Measurements from ENCODE around the gene ZNF689. TPM values are rescaled to one million over a fixed set of nuclear protein-coding genes. Genes with fewer than 3 reads are reported as not detected.

ZNF689 gene
- total and polyA plus RNA-seq, 2 of the 13 experiments (the other 11 are each of a cell fraction or from before 2014, with no cell fraction given), result 9.7 to 19.5 TPM

DNA sequence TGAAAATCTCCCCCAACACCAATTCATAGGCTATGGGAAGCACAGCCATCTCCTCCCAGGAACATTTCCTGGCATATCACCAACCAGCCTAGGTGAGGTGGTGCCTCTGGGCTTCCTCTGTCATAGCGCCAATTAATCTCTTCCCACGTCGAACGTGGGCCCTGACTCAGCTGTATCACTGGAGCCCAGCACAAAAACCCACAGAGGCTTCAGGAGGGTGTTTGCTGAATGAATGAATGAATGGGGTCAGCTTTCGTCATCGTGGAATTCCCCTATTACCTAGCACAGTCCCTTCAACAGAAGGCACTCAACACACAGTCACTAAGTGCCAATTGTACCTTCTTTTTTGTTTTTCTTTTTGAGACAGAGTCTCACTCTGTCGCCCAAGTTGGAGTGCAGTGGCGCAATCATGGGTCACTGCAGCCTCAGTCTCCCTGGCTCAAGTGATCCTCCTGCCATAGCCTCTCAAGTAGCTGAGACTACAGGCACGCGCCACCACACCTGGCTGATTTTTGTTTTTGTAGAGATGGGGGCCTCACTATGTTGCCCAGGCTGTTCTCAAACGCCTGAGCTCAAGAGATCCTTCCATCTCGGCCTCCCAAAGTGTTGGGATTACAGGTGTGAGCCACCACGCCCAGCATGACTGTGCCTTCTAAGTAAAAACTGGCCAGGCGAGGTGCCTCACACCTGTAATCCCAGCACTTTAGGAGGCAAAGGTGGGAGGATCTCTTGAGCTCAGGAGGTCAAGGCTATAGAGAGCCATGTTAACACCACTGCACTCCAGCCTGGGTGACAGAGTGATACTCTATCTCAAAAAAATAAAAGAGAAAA lies 42.8 kb downstream of the ZNF689 start (continued):
- TF ChIP-seq PAWR (CRISPR knock-in tag; IDR thresholded peaks at IDR 0.05; ENCODE audit: borderline replicate concordance) (no peak), HNRNPUL1 (IDR thresholded peaks at IDR 0.05; ENCODE audit: low read depth, low read length) (no peak), ZNF10 (CRISPR knock-in tag; IDR thresholded peaks at IDR 0.05; ENCODE audit: borderline replicate concordance, low read depth) (no peak), ZNF24 (IDR thresholded peaks at IDR 0.05) (peak; percentile 77; the same call in 1 of the 2 replicates), ZBTB1 (CRISPR knock-in tag; IDR thresholded peaks at IDR 0.05; ENCODE audit: borderline replicate concordance) (no peak), ZNF121 (CRISPR knock-in tag; IDR thresholded peaks at IDR 0.05) (0 out of 2 replicates have a peak, but pooled peaks have one; percentile 19), POGZ (CRISPR knock-in tag; IDR thresholded peaks at IDR 0.05) (no peak), ZNF44 (CRISPR knock-in tag; IDR thresholded peaks at IDR 0.05) (no peak), CBX2 (IDR thresholded peaks at IDR 0.05; ENCODE audit: low read depth, low read length) (no peak), CBX2 (CRISPR knock-in tag; IDR thresholded peaks at IDR 0.05; ENCODE audit: low read depth) (no peak), MAF1 (CRISPR knock-in tag; IDR thresholded peaks at IDR 0.05; ENCODE audit: borderline replicate concordance) (no peak), ZNF558 (CRISPR knock-in tag; IDR thresholded peaks at IDR 0.05; ENCODE audit: borderline replicate concordance) (no peak), CHD4 (IDR thresholded peaks at IDR 0.05; ENCODE audit: borderline replicate concordance, low read length) (no peak), ZNF713 (CRISPR knock-in tag; IDR thresholded peaks at IDR 0.05) (no peak), ZBTB14 (CRISPR knock-in tag; IDR thresholded peaks at IDR 0.05) (no peak), SAFB2 (CRISPR knock-in tag; IDR thresholded peaks at IDR 0.05; ENCODE audit: borderline replicate concordance, low read depth) (peak; percentile 52; the same call in 1 of the 2 replicates), THAP11 (CRISPR knock-in tag; IDR thresholded peaks at IDR 0.05) (no peak), KLF11 (CRISPR knock-in tag; IDR thresholded peaks at IDR 0.05) (no peak), NCOA2 (CRISPR knock-in tag; IDR thresholded peaks at IDR 0.05) (no peak)
- TF ChIP-seq, protein P1, sequence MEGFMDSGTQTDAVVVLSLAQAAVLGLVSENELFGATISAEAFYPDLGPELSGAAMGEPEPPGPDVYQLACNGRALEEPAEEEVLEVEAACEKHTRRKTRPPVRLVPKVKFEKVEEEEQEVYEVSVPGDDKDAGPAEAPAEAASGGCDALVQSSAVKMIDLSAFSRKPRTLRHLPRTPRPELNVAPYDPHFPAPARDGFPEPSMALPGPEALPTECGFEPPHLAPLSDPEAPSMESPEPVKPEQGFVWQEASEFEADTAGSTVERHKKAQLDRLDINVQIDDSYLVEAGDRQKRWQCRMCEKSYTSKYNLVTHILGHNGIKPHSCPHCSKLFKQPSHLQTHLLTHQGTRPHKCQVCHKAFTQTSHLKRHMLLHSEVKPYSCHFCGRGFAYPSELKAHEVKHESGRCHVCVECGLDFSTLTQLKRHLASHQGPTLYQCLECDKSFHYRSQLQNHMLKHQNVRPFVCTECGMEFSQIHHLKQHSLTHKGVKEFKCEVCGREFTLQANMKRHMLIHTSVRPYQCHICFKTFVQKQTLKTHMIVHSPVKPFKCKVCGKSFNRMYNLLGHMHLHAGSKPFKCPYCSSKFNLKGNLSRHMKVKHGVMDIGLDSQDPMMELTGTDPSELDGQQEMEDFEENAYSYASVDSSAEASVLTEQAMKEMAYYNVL (CRISPR knock-in tag; IDR thresholded peaks at IDR 0.05; ENCODE audit: borderline replicate concordance), result no peak
- TF ChIP-seq, protein P2, sequence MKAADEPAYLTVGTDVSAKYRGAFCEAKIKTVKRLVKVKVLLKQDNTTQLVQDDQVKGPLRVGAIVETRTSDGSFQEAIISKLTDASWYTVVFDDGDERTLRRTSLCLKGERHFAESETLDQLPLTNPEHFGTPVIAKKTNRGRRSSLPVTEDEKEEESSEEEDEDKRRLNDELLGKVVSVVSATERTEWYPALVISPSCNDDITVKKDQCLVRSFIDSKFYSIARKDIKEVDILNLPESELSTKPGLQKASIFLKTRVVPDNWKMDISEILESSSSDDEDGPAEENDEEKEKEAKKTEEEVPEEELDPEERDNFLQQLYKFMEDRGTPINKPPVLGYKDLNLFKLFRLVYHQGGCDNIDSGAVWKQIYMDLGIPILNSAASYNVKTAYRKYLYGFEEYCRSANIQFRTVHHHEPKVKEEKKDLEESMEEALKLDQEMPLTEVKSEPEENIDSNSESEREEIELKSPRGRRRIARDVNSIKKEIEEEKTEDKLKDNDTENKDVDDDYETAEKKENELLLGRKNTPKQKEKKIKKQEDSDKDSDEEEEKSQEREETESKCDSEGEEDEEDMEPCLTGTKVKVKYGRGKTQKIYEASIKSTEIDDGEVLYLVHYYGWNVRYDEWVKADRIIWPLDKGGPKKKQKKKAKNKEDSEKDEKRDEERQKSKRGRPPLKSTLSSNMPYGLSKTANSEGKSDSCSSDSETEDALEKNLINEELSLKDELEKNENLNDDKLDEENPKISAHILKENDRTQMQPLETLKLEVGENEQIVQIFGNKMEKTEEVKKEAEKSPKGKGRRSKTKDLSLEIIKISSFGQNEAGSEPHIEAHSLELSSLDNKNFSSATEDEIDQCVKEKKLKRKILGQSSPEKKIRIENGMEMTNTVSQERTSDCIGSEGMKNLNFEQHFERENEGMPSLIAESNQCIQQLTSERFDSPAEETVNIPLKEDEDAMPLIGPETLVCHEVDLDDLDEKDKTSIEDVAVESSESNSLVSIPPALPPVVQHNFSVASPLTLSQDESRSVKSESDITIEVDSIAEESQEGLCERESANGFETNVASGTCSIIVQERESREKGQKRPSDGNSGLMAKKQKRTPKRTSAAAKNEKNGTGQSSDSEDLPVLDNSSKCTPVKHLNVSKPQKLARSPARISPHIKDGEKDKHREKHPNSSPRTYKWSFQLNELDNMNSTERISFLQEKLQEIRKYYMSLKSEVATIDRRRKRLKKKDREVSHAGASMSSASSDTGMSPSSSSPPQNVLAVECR (CRISPR knock-in tag; IDR thresholded peaks at IDR 0.05; ENCODE audit: borderline replicate concordance), result no peak

Measured in HepG2 (cell line).